Colonic mucosa (tissue), 4 donors: ENCODE measurements around the gene OBSCN. TPM values are rescaled to one million over a fixed set of nuclear protein-coding genes. Genes with fewer than 3 reads are reported as not detected.

Source experiments
- DNase-seq: peaks from one replicate; pipeline ENCODE4 v3.0.0-alpha.2; 2020
- H3K27ac ChIP-seq: fragments of 200-600 bp; one replicate; pipeline ENCODE4 v1.8.0; 2021
- H3K27me3 ChIP-seq: fragments of 200-600 bp; one replicate; pipeline ENCODE4 v1.8.0; 2021
- H3K36me3 ChIP-seq: fragments of 200-600 bp; one replicate; pipeline ENCODE4 v1.8.0; 2021
- H3K4me1 ChIP-seq: fragments of 200-600 bp; one replicate; pipeline ENCODE4 v1.8.0; 2021; ENCODE audit warnings: mild to moderate bottlenecking
- H3K4me3 ChIP-seq: fragments of 200-600 bp; one replicate; pipeline ENCODE4 v1.8.0; 2021
- H3K9ac ChIP-seq, 2 donors: one replicate each; pipeline ENCODE4 v1.7.0; 2013; ENCODE audit warnings: control low read depth in 2 of 2, low read depth in 2 of 2, low read length in 2 of 2
- H3K9me3 ChIP-seq: fragments of 200-600 bp; one replicate; pipeline ENCODE4 v1.8.0; 2021
- CTCF ChIP-seq: fragments of 200-600 bp; IDR thresholded peaks from one replicate; pipeline ENCODE4 v1.8.0; 2022; ENCODE audit warnings: antibody characterized with exemption, mild to moderate bottlenecking
- intact Hi-C: fragments of 100-400 bp; cut with DNase I; formaldehyde crosslinking; loops from one replicate; pipeline ENCODE4 v1.14.1; 2022
- total RNA-seq, 2 donors: library from RNA; stranded (reverse); fragmentation: NEBNext Ultra II Directional in 1 of 2; extraction: Animal tissue kit (Norgen Biotek cat#: 25700) in 1 of 2; gene quantifications; one replicate each; pipeline ENCODE4 v1.2.1, GENCODE V29; 2021
- donor health status: healthy.
- donor health status: DM: no; HTN: no; CAD: no.
- donor health status: DM: no; HTN: no; CAD: no.

Gene OBSCN
- total RNA-seq, 2 donors from 2014 or later = 3.6 to 7.9 TPM

- H3K4me1 ChIP-seq = no peaks in the 10 kb centered on the region
- no peaks in the 10 kb centered on the region for H3K9me3 ChIP-seq
- intact Hi-C loops = no loop called here
- H3K27ac ChIP-seq = no peak overlapping the region
- no peak for DNase-seq
- no peak for TF ChIP-seq CTCF
- H3K27me3 ChIP-seq = no peaks in the 10 kb centered on the region
- H3K4me3 ChIP-seq = no peak overlapping the region
- H3K36me3 ChIP-seq = no peaks in the 10 kb centered on the region
- H3K9ac ChIP-seq = no peak overlapping the region
These were observed 141.0 kb downstream of the OBSCN start for GRCh38 chr1:228348708-228349467.

GRCh38 chr1:228349701-228350171 is 141.9 kb downstream of the OBSCN start:
- no peak for TF ChIP-seq CTCF
- intact Hi-C loops = no loop called here
- Histone ChIP-seq H3K9me3 (no peaks in the 10 kb centered on the region), H3K27ac (no peak overlapping the region), H3K36me3 (no peaks in the 10 kb centered on the region), H3K4me3 (no peak overlapping the region), H3K27me3 (no peaks in the 10 kb centered on the region), H3K9ac (no peak overlapping the region), H3K4me1 (no peaks in the 10 kb centered on the region)
- no peak for DNase-seq

GRCh38 chr1:228350179-228350742 is 142.4 kb downstream of the OBSCN start:
- no peaks in the 10 kb centered on the region for H3K36me3 ChIP-seq
- H3K9ac ChIP-seq = no peak overlapping the region
- H3K27ac ChIP-seq = no peak overlapping the region
- DNase-seq = no peak
- intact Hi-C loops = no loop called here
- H3K9me3 ChIP-seq = no peaks in the 10 kb centered on the region
- no peaks in the 10 kb centered on the region for H3K27me3 ChIP-seq
- no peak for TF ChIP-seq CTCF
- H3K4me1 ChIP-seq = no peaks in the 10 kb centered on the region
- no peak overlapping the region for H3K4me3 ChIP-seq

GRCh38 chr1:228350831-228351781 is 143.3 kb downstream of the OBSCN start:
- Histone ChIP-seq H3K36me3 (no peaks in the 10 kb centered on the region), H3K9me3 (no peaks in the 10 kb centered on the region), H3K27ac (no peak overlapping the region), H3K27me3 (no peaks in the 10 kb centered on the region), H3K4me3 (no peak overlapping the region), H3K4me1 (no peaks in the 10 kb centered on the region), H3K9ac (no peak overlapping the region)
- intact Hi-C loops = no loop called here
- no peak for TF ChIP-seq CTCF
- no peak for DNase-seq

GRCh38 chr1:228351850-228352249 is 144.0 kb downstream of the OBSCN start:
- intact Hi-C loops = no loop called here
- Histone ChIP-seq H3K4me3 (no peak overlapping the region), H3K36me3 (no peaks in the 10 kb centered on the region), H3K27me3 (no peaks in the 10 kb centered on the region), H3K27ac (no peak overlapping the region), H3K9ac (no peak overlapping the region), H3K4me1 (no peaks in the 10 kb centered on the region), H3K9me3 (no peaks in the 10 kb centered on the region)
- TF ChIP-seq CTCF = no peak
- DNase-seq = no peak
